ENCODE results near the gene TJP1. TPM values are rescaled to one million over a fixed set of nuclear protein-coding genes. Genes with fewer than 3 reads are reported as not detected.
A peak's percentile ranks its signal among the peaks of the same experiment; 100 is the strongest.

The TJP1 gene
- total RNA-seq (2022): 179 and 181 TPM in 2 replicates
- Bru-seq, nascent RNA: percentile 98 among the genes with signal in this experiment
- BruChase-seq, experiment 1, labeled RNA remaining after a 2-hour chase: percentile 97 among the genes with signal in this experiment
- BruChase-seq, experiment 2, labeled RNA remaining after a 6-hour chase: percentile 97 among the genes with signal in this experiment
- long read RNA-seq, full-length matches to known transcripts: 3 of 49 reads
- long read RNA-seq, partial matches to known transcripts: 20 of 49 reads
- long read RNA-seq, other reads (novel, unspliced or antisense): 26 of 49 reads

DNA sequence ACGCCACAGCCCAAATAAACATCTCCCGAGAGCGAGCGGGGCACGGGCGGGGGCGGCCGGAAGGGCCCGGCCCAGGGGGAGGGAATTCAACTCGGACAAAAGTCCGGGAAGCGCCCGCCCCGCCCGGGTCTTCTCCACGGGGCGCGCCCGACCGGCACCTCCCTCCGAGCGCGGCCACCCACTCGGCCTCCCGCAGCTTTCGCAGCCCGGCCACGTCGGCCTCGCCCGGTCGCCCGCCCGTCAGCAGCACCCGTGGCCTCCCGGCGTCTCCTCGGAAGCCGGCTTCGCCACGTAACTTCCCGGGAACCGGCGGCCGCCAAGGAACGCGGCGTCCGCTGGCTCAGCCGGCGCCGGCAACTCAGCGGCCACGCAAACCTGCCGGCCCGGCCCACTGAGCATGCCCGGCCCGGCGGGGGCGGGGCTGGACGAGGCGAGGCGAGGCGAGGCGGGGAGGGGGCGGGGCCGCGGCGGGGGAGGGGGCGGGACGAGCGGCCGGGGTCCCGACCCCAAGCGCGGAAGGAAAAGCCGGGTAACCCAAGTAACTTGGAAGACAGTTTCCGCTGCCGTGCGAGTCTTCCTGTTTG lies at the start of gene TJP1:
TJP1 (minus strand) TSS at position 369 of the 584 bp plus-strand sequence. CDS start 440 bp downstream, outside the sequence.
- peak; percentile 82 to 93 for DNase-seq
- H3K9me3 ChIP-seq: no peaks in the 10 kb centered on the region
- peak within 1 kb of the TSS; percentile 80 for H3K4me3 ChIP-seq (ENCODE audit: low read depth, low read length)
- no peaks in the 10 kb centered on the region for H3K36me3 ChIP-seq (ENCODE audit: control insufficient read depth, insufficient read depth, low read length)
- no peaks in the 10 kb centered on the region for H3K27me3 ChIP-seq (replicated peaks; ENCODE audit: control insufficient read depth, insufficient read depth, low read length)
- H3K4me1 ChIP-seq: peaks cover 18% of the 10 kb centered on the region
- H3K4me3 Mint-ChIP-seq (ENCODE audit: unreplicated experiment): peak within 1 kb of the TSS; percentile 93
- H3K27ac Mint-ChIP-seq (ENCODE audit: unreplicated experiment): peak within 1 kb of the TSS; percentile 97
- H3K27me3 Mint-ChIP-seq (ENCODE audit: insufficient read depth, unreplicated experiment): no peaks in the 10 kb centered on the region
- intact Hi-C loops (cut with micrococcal nuclease; ENCODE audit: unreplicated experiment): loop anchor here (2.0 to 5.0 kb wide), 2 partner anchors 40 to 49 kb away; no protein-coding TSS in a partner anchor
- no peaks in the 10 kb centered on the region for H3K9me3 Mint-ChIP-seq (ENCODE audit: unreplicated experiment)
- no TSS peak for BruUV-seq (replicated peaks)
- H3K36me3 Mint-ChIP-seq (ENCODE audit: insufficient read depth, unreplicated experiment): peaks cover 45% of the 10 kb centered on the region
- ChIA-PET POLR2A (interaction anchor here (0.8 to 5.4 kb wide), 4 partner anchors 78 to 102 kb away, joined by 4 to 133 read pairs (median 6); no protein-coding TSS in a partner anchor), CTCF (interaction anchor here (1.2 to 4.4 kb wide), 2 partner anchors 17 to 103 kb away, joined by 3 to 85 read pairs; no protein-coding TSS in a partner anchor)
- TF ChIP-seq, protein P1, sequence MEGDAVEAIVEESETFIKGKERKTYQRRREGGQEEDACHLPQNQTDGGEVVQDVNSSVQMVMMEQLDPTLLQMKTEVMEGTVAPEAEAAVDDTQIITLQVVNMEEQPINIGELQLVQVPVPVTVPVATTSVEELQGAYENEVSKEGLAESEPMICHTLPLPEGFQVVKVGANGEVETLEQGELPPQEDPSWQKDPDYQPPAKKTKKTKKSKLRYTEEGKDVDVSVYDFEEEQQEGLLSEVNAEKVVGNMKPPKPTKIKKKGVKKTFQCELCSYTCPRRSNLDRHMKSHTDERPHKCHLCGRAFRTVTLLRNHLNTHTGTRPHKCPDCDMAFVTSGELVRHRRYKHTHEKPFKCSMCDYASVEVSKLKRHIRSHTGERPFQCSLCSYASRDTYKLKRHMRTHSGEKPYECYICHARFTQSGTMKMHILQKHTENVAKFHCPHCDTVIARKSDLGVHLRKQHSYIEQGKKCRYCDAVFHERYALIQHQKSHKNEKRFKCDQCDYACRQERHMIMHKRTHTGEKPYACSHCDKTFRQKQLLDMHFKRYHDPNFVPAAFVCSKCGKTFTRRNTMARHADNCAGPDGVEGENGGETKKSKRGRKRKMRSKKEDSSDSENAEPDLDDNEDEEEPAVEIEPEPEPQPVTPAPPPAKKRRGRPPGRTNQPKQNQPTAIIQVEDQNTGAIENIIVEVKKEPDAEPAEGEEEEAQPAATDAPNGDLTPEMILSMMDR (IDR thresholded peaks at IDR 0.05; ENCODE audit: insufficient read depth in 1 of 2, low read depth in 1 of 2, low read length in 1 of 2, severe bottlenecking in 1 of 2, unreplicated experiment in 1 of 2): no peak
- H3K4me1 Mint-ChIP-seq (ENCODE audit: low read depth, unreplicated experiment): peaks cover 8% of the 10 kb centered on the region

DNA sequence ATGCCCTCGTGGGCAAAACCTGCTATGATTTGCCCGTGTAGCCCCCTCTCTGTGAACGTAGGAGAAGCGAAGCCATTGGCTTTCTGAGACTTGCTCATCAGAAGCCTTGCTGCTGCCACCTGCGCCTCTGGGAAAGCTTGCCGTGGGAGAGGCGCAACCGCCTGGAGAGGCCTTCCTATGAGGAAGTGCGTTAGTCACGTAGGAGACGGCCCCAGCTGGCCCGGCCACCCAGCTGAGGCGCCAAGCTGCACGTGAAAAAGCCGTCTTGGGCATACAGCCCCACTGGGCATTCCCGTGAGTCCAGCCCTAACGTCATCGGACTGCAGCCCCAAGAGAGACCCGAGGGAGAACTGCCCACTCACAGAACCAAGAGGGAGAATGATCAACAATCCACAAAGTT lies 49.1 kb upstream of the TJP1 start:
- Mint-ChIP-seq H3K27ac (ENCODE audit: unreplicated experiment) (no peak overlapping the region), H3K9me3 (ENCODE audit: unreplicated experiment) (no peaks in the 10 kb centered on the region), H3K4me3 (ENCODE audit: unreplicated experiment) (no peak overlapping the region), H3K27me3 (ENCODE audit: insufficient read depth, unreplicated experiment) (no peaks in the 10 kb centered on the region), H3K4me1 (ENCODE audit: low read depth, unreplicated experiment) (peaks cover 20% of the 10 kb centered on the region), H3K36me3 (ENCODE audit: insufficient read depth, unreplicated experiment) (no peaks in the 10 kb centered on the region)
- Histone ChIP-seq H3K4me3 (ENCODE audit: low read depth, low read length) (no peak overlapping the region), H3K9me3 (no peaks in the 10 kb centered on the region), H3K36me3 (ENCODE audit: control insufficient read depth, insufficient read depth, low read length) (no peaks in the 10 kb centered on the region), H3K4me1 (peaks cover 14% of the 10 kb centered on the region), H3K27me3 (replicated peaks; ENCODE audit: control insufficient read depth, insufficient read depth, low read length) (no peaks in the 10 kb centered on the region)
- CTCF ChIA-PET: interaction anchor here (1.8 kb wide), 1 partner anchor 54 kb away, joined by 13 read pairs; no protein-coding TSS in a partner anchor
- intact Hi-C loops (cut with micrococcal nuclease; ENCODE audit: unreplicated experiment): loop anchor here (2.0 kb wide), 2 partner anchors 49 to 53 kb away; partner anchors contain the start of gene TJP1
- POLR2A ChIA-PET: no interaction called here
- BruUV-seq (replicated peaks): no TSS peak
- DNase-seq: no peak
- TF ChIP-seq, protein P1 (IDR thresholded peaks at IDR 0.05; ENCODE audit: insufficient read depth in 1 of 2, low read depth in 1 of 2, low read length in 1 of 2, severe bottlenecking in 1 of 2, unreplicated experiment in 1 of 2): no peak

DNA sequence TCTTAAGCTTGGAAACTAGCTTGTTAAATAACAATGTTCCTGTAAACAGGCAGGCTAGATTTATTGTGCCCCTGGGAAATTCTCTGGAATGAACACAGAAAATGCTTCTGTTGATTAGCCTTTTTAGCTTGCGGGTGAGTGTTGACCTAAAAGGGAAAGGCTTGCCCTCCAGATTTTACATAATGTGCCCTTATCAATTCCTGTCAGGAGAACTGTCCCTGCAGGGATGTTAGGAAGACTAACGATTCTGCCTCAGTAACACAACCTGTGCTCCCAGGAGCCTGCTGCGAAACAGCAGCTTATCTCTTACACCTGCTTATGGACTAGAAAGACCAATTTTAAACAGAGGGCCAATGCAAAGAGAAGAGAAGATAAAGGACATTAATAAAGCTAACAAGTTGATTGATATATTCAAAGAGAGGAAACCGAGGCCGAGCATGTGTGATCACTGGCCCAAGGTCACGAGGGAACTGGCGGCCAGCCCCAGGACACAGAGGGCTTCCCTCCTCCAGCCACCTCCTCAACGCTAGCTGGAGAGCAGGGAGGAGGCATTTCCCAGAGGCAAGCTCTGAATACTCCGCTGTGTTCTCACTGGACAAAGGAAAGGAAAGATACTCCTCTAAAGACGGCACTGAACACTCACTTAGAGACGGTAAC lies 48.4 kb upstream of the TJP1 start:
- no peaks in the 10 kb centered on the region for H3K27me3 ChIP-seq (replicated peaks; ENCODE audit: control insufficient read depth, insufficient read depth, low read length)
- H3K36me3 Mint-ChIP-seq (ENCODE audit: insufficient read depth, unreplicated experiment): no peaks in the 10 kb centered on the region
- H3K36me3 ChIP-seq (ENCODE audit: control insufficient read depth, insufficient read depth, low read length): no peaks in the 10 kb centered on the region
- H3K4me3 Mint-ChIP-seq (ENCODE audit: unreplicated experiment): peak overlapping the region; percentile 23
- ChIA-PET CTCF (interaction anchor here (0.5 to 1.8 kb wide), 3 partner anchors 55 to 190 kb away, joined by 3 to 13 read pairs (median 4); no protein-coding TSS in a partner anchor), POLR2A (interaction anchor here (0.7 kb wide), 1 partner anchor 43 kb away, joined by 6 read pairs; no protein-coding TSS in a partner anchor)
- H3K27ac Mint-ChIP-seq (ENCODE audit: unreplicated experiment): peak overlapping the region; percentile 48
- no TSS peak for BruUV-seq (replicated peaks)
- peaks cover 20% of the 10 kb centered on the region for H3K4me1 Mint-ChIP-seq (ENCODE audit: low read depth, unreplicated experiment)
- H3K27me3 Mint-ChIP-seq (ENCODE audit: insufficient read depth, unreplicated experiment): no peaks in the 10 kb centered on the region
- intact Hi-C loops (cut with micrococcal nuclease; ENCODE audit: unreplicated experiment): loop anchor here (2.0 kb wide), 2 partner anchors 48 to 54 kb away; partner anchors contain the start of gene TJP1
- peak; percentile 29 to 68 for DNase-seq
- TF ChIP-seq, protein P1 (IDR thresholded peaks at IDR 0.05; ENCODE audit: insufficient read depth in 1 of 2, low read depth in 1 of 2, low read length in 1 of 2, severe bottlenecking in 1 of 2, unreplicated experiment in 1 of 2): no peak
- H3K4me1 ChIP-seq: peaks cover 14% of the 10 kb centered on the region
- no peaks in the 10 kb centered on the region for H3K9me3 Mint-ChIP-seq (ENCODE audit: unreplicated experiment)
- H3K9me3 ChIP-seq: no peaks in the 10 kb centered on the region
- H3K4me3 ChIP-seq (ENCODE audit: low read depth, low read length): no peak overlapping the region
